Effector memory CD4-positive, alpha-beta T cell (primary cell): ENCODE data around the gene HOXC10.

Experiments
- DNase-seq, 3 donors: peaks; one replicate each; pipeline ENCODE4 v3.0.0-alpha.2; 2020
- H3K27ac ChIP-seq: 2 replicates; pipeline ENCODE4 v1.7.0; 2013; ENCODE audit warnings: mild to moderate bottlenecking, low read length, moderate library complexity; ENCODE audit not compliant: insufficient read depth, poor library complexity, severe bottlenecking
- H3K27me3 ChIP-seq: replicated peaks from 2 replicates; pipeline ENCODE4 v1.7.0; 2013; ENCODE audit warnings: mild to moderate bottlenecking, low read length; ENCODE audit not compliant: insufficient read depth, control insufficient read depth, poor library complexity, severe bottlenecking
- H3K36me3 ChIP-seq: 2 replicates; pipeline ENCODE4 v1.7.0; 2013; ENCODE audit warnings: mild to moderate bottlenecking, low read length, moderate library complexity; ENCODE audit not compliant: control insufficient read depth, insufficient read depth
- H3K4me1 ChIP-seq: 2 replicates; pipeline ENCODE4 v1.7.0; 2013; ENCODE audit warnings: low read length, mild to moderate bottlenecking; ENCODE audit not compliant: control insufficient read depth, insufficient read depth, poor library complexity, severe bottlenecking
- H3K4me3 ChIP-seq: 2 replicates; pipeline ENCODE4 v1.7.0; 2013; ENCODE audit warnings: low read length, low read depth, mild to moderate bottlenecking; ENCODE audit not compliant: insufficient read depth, poor library complexity, severe bottlenecking
- H3K9me3 ChIP-seq: 2 replicates; pipeline ENCODE4 v1.7.0; 2013; ENCODE audit warnings: mild to moderate bottlenecking, low read length, moderate library complexity; ENCODE audit not compliant: control insufficient read depth

HOXC10 gene

DNA sequence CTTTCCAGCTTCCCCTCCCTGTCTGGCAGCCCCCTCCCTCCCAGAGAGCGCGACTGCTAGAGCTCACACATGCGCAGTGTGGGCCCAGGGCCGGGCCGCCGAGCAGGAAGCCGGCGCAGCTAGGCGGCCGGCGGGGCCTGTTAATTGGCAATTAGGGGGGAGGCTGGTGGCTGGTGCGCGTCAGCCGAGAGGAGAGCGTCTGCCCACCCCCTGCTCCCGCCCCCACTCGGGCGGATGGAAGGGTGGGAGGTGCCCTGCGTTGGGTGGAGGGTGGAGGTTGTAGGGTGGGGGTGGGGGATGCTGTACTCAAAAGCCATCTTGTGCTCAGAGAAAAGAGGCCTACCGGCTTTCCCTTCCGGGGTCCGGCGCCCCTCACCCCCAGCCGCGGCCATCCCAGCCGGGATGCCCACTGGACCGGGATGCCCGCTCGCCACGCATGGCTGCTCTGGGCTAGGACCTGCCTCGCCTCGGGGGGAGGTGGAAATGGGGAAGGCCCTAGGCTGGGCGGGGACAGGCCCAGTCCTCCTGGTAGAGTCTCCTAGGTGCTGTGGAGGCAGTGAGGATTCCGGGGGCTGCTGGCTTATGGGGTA lies 33.0 kb downstream of the HOXC10 start:
- Histone ChIP-seq H3K9me3 (no peaks in the 10 kb centered on the region), H3K4me3 (peak overlapping the region; percentile 37), H3K27me3 (peaks cover 78% of the 10 kb centered on the region), H3K4me1 (peaks cover 21% of the 10 kb centered on the region), H3K27ac (no peak overlapping the region), H3K36me3 (no peaks in the 10 kb centered on the region)
- peak; percentile 45 to 49 (median 45) for DNase-seq

- no peak for DNase-seq
- no peaks in the 10 kb centered on the region for H3K36me3 ChIP-seq
- H3K9me3 ChIP-seq: no peaks in the 10 kb centered on the region
- H3K27ac ChIP-seq: no peak overlapping the region
- peaks cover 76% of the 10 kb centered on the region for H3K27me3 ChIP-seq
- H3K4me1 ChIP-seq: peaks cover 21% of the 10 kb centered on the region
- no peak overlapping the region for H3K4me3 ChIP-seq
These were observed 33.6 kb downstream of the HOXC10 start for GRCh38 chr12:54018468-54018984.

- no peak for DNase-seq
- no peaks in the 10 kb centered on the region for H3K36me3 ChIP-seq
- H3K4me1 ChIP-seq: peaks cover 19% of the 10 kb centered on the region
- H3K27ac ChIP-seq: no peak overlapping the region
- H3K27me3 ChIP-seq: peaks cover 75% of the 10 kb centered on the region
- H3K9me3 ChIP-seq: no peaks in the 10 kb centered on the region
- H3K4me3 ChIP-seq: no peak overlapping the region
These were observed 34.3 kb downstream of the HOXC10 start for GRCh38 chr12:54019091-54019811.

DNA sequence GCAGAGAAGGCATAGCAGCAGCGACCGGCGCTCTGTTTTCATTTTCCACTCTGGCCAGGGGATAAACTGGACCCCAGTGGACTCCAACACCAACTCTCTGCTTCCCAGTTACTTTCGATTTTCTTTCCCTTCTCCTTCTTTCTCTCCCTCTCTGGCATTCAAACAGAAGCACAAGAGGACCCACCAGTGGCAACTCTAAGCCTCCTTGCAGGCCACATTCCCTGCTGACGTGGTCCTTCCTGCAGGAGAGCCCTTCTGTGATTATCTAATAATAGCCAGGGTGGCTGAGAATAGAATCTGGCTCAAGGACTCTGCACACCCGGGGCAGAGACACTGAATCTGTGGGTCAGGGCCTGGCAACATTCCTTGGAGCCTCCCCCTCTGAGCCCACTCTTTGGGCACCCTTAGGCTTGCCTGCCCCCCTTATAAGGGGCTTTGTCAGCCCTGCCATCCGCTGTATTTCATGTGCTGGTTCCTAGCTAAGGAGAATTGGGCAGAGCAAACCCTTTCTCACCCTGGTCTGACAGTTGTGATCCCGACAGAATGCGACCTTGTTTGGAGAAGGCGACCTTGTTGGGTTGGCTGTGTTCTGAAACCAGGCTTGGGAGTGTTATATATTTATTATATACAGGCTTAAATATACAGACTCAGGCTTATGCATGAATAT lies 35.1 kb downstream of the HOXC10 start:
- Histone ChIP-seq H3K4me3 (no peak overlapping the region), H3K36me3 (no peaks in the 10 kb centered on the region), H3K27ac (no peak overlapping the region), H3K4me1 (peaks cover 15% of the 10 kb centered on the region), H3K9me3 (no peaks in the 10 kb centered on the region), H3K27me3 (peaks cover 67% of the 10 kb centered on the region)
- no peak for DNase-seq

GRCh38 chr12:54020591-54021405 lies 35.9 kb downstream of the HOXC10 start:
- Histone ChIP-seq H3K9me3 (no peaks in the 10 kb centered on the region), H3K36me3 (no peaks in the 10 kb centered on the region), H3K27me3 (peaks cover 67% of the 10 kb centered on the region), H3K4me3 (no peak overlapping the region), H3K4me1 (peaks cover 15% of the 10 kb centered on the region), H3K27ac (no peak overlapping the region)
- no peak for DNase-seq

DNA sequence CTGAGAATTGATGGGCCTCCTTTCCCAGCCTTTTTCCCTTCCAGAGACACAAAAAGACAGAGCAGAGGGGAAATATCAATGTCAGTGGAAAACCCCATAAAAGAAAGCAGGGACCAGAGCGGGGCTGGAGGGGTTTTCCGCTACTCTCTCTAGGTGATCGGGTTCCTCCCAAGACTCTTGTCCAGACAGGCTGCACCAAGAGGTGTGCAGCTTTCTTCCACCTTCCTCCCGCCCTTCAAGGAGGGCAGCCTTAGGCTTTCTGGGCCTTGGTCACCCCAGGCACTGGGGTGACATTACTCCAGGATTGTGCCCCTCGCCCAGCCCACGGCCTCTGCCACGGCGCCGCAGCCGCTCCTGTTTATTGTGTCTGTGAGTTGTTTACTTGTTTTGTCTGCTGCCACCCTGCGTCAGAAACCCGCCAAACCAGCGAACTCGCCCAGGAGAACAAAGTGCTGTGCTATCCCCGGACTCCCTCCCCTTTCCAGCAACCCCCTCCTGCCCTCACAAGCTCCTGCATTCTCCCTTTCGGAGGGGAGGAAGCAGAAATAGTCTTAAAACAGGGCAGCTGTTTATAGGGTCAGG lies 36.6 kb downstream of the HOXC10 start:
- Histone ChIP-seq H3K27ac (no peak overlapping the region), H3K4me3 (no peak overlapping the region), H3K36me3 (no peaks in the 10 kb centered on the region), H3K27me3 (peaks cover 67% of the 10 kb centered on the region), H3K9me3 (no peaks in the 10 kb centered on the region), H3K4me1 (peaks cover 15% of the 10 kb centered on the region)
- no peak for DNase-seq

- Histone ChIP-seq H3K4me3 (no peak overlapping the region), H3K9me3 (no peaks in the 10 kb centered on the region), H3K4me1 (peaks cover 1% of the 10 kb centered on the region), H3K27me3 (peaks cover 71% of the 10 kb centered on the region), H3K27ac (no peak overlapping the region), H3K36me3 (no peaks in the 10 kb centered on the region)
- DNase-seq: no peak
These were observed 38.3 kb downstream of the HOXC10 start for GRCh38 chr12:54022960-54023884.

DNA sequence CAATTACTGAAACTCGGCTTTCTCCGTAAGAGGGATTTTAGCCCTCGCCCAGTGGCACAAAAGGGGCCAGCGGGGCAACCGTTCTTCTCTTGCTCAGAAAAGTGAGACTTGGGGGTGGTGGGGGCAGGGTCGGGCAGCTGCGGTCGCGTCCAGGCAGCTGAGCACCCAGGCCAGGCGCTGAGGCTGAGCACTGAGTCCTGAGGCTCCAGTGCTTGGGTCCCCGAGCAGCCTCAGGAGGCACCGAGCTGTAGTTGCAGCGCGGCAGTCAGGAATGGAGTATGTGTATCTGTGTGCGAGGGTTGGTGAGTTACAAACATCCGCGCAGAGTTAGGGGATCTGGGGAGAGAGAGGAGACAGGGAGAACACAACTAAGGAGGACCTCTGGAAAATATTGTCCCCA lies 39.2 kb downstream of the HOXC10 start:
- Histone ChIP-seq H3K27me3 (peaks cover 76% of the 10 kb centered on the region), H3K27ac (no peak overlapping the region), H3K9me3 (no peaks in the 10 kb centered on the region), H3K4me1 (peaks cover 2% of the 10 kb centered on the region), H3K36me3 (no peaks in the 10 kb centered on the region), H3K4me3 (no peak overlapping the region)
- DNase-seq: no peak
